ENCODE data around the gene CC2D1B. TPM values are rescaled to one million over a fixed set of nuclear protein-coding genes. Genes with fewer than 3 reads are reported as not detected.

The CC2D1B gene
- total RNA-seq, 1 experiment from 2014 or later: 20.1 TPM

- Histone ChIP-seq H3K36me3 (ENCODE audit: insufficient read depth, low read length) (peaks cover 8% of the 10 kb centered on the region; the same call in 1 of the 2 replicates), H3K27ac (ENCODE audit: low read length) (no peak overlapping the region), H3K4me2 (ENCODE audit: low read depth, low read length, poor library complexity, severe bottlenecking) (no peak overlapping the region), H3K27me3 (ENCODE audit: low read length) (no peaks in the 10 kb centered on the region), H2AFZ (ENCODE audit: low read length) (no peak overlapping the region), H3K9me3 (ENCODE audit: low read length) (no peaks in the 10 kb centered on the region), H3K79me2 (ENCODE audit: low read length) (no peaks in the 10 kb centered on the region), H3K4me1 (ENCODE audit: low read length) (no peaks in the 10 kb centered on the region), H3K4me3 (ENCODE audit: low read length) (no peak overlapping the region), H4K20me1 (ENCODE audit: insufficient read depth, low read depth, low read length) (no peaks in the 10 kb centered on the region), H3K9ac (ENCODE audit: low read length) (no peak overlapping the region), H3K9me2 (replicated peaks; ENCODE audit: insufficient read depth, low read length) (no peaks in the 10 kb centered on the region)
- DNase-seq: no peak
These were observed 9.1 kb downstream of the CC2D1B start for GRCh38 chr1:52356818-52357355.

- H3K4me3 ChIP-seq (ENCODE audit: low read length): no peak overlapping the region
- no peak overlapping the region for H2AFZ ChIP-seq (ENCODE audit: low read length)
- no peaks in the 10 kb centered on the region for H4K20me1 ChIP-seq (ENCODE audit: insufficient read depth, low read depth, low read length)
- no peaks in the 10 kb centered on the region for H3K9me3 ChIP-seq (ENCODE audit: low read length)
- H3K9ac ChIP-seq (ENCODE audit: low read length): no peak overlapping the region
- no peaks in the 10 kb centered on the region for H3K9me2 ChIP-seq (replicated peaks; ENCODE audit: insufficient read depth, low read length)
- no peaks in the 10 kb centered on the region for H3K4me1 ChIP-seq (ENCODE audit: low read length)
- DNase-seq: no peak
- H3K36me3 ChIP-seq (ENCODE audit: insufficient read depth, low read length): peaks cover 8% of the 10 kb centered on the region; the same call in 1 of the 2 replicates
- H3K79me2 ChIP-seq (ENCODE audit: low read length): no peaks in the 10 kb centered on the region
- H3K4me2 ChIP-seq (ENCODE audit: low read depth, low read length, poor library complexity, severe bottlenecking): no peak overlapping the region
- H3K27ac ChIP-seq (ENCODE audit: low read length): no peak overlapping the region
- no peaks in the 10 kb centered on the region for H3K27me3 ChIP-seq (ENCODE audit: low read length)
These were observed 10.0 kb downstream of the CC2D1B start for GRCh38 chr1:52355847-52356505.

- Histone ChIP-seq H3K9ac (ENCODE audit: low read length) (no peak overlapping the region), H3K9me3 (ENCODE audit: low read length) (no peaks in the 10 kb centered on the region), H4K20me1 (ENCODE audit: insufficient read depth, low read depth, low read length) (no peaks in the 10 kb centered on the region), H3K4me2 (ENCODE audit: low read depth, low read length, poor library complexity, severe bottlenecking) (no peak overlapping the region), H3K9me2 (replicated peaks; ENCODE audit: insufficient read depth, low read length) (no peaks in the 10 kb centered on the region), H3K27me3 (ENCODE audit: low read length) (no peaks in the 10 kb centered on the region), H3K79me2 (ENCODE audit: low read length) (no peaks in the 10 kb centered on the region), H3K4me1 (ENCODE audit: low read length) (no peaks in the 10 kb centered on the region), H3K27ac (ENCODE audit: low read length) (no peak overlapping the region), H3K36me3 (ENCODE audit: insufficient read depth, low read length) (peaks cover 8% of the 10 kb centered on the region; the same call in 1 of the 2 replicates), H3K4me3 (ENCODE audit: low read length) (no peak overlapping the region), H2AFZ (ENCODE audit: low read length) (no peak overlapping the region)
- DNase-seq: no peak
These were observed 10.6 kb downstream of the CC2D1B start for GRCh38 chr1:52355436-52355835.

GRCh38 chr1:52352690-52353089 is 13.3 kb downstream of the CC2D1B start:
- Histone ChIP-seq H3K36me3 (ENCODE audit: insufficient read depth, low read length) (peaks cover 8% of the 10 kb centered on the region; the same call in 1 of the 2 replicates), H3K4me3 (ENCODE audit: low read length) (no peak overlapping the region)

GRCh38 chr1:52348704-52349300 is 17.2 kb downstream of the CC2D1B start:
- no peak overlapping the region for H2AFZ ChIP-seq (ENCODE audit: low read length)
- H3K4me2 ChIP-seq (ENCODE audit: low read depth, low read length, poor library complexity, severe bottlenecking): no peak overlapping the region
- no peaks in the 10 kb centered on the region for H3K79me2 ChIP-seq (ENCODE audit: low read length)

More at GRCh38 chr1:52352690-52353089, 13.3 kb downstream of the CC2D1B start:
- Histone ChIP-seq H3K79me2 (ENCODE audit: low read length) (no peaks in the 10 kb centered on the region), H3K9me2 (replicated peaks; ENCODE audit: insufficient read depth, low read length) (no peaks in the 10 kb centered on the region), H3K4me2 (ENCODE audit: low read depth, low read length, poor library complexity, severe bottlenecking) (no peak overlapping the region), H3K9ac (ENCODE audit: low read length) (no peak overlapping the region), H2AFZ (ENCODE audit: low read length) (no peak overlapping the region), H4K20me1 (ENCODE audit: insufficient read depth, low read depth, low read length) (no peaks in the 10 kb centered on the region), H3K27me3 (ENCODE audit: low read length) (no peaks in the 10 kb centered on the region), H3K27ac (ENCODE audit: low read length) (no peak overlapping the region), H3K9me3 (ENCODE audit: low read length) (no peaks in the 10 kb centered on the region), H3K4me1 (ENCODE audit: low read length) (no peaks in the 10 kb centered on the region)
- no peak for DNase-seq

GRCh38 chr1:52346653-52347052 is 19.4 kb downstream of the CC2D1B start:
- Histone ChIP-seq H3K27me3 (ENCODE audit: low read length) (no peaks in the 10 kb centered on the region), H3K9me3 (ENCODE audit: low read length) (no peaks in the 10 kb centered on the region), H3K4me1 (ENCODE audit: low read length) (no peaks in the 10 kb centered on the region), H3K9me2 (replicated peaks; ENCODE audit: insufficient read depth, low read length) (no peaks in the 10 kb centered on the region), H4K20me1 (ENCODE audit: insufficient read depth, low read depth, low read length) (no peaks in the 10 kb centered on the region), H3K4me2 (ENCODE audit: low read depth, low read length, poor library complexity, severe bottlenecking) (no peak overlapping the region), H3K27ac (ENCODE audit: low read length) (no peak overlapping the region), H3K79me2 (ENCODE audit: low read length) (no peaks in the 10 kb centered on the region), H3K4me3 (ENCODE audit: low read length) (no peak overlapping the region), H3K36me3 (ENCODE audit: insufficient read depth, low read length) (no peaks in the 10 kb centered on the region), H3K9ac (ENCODE audit: low read length) (no peak overlapping the region), H2AFZ (ENCODE audit: low read length) (no peak overlapping the region)
- no peak for DNase-seq

More at GRCh38 chr1:52348704-52349300, 17.2 kb downstream of the CC2D1B start:
- Histone ChIP-seq H4K20me1 (ENCODE audit: insufficient read depth, low read depth, low read length) (no peaks in the 10 kb centered on the region), H3K27me3 (ENCODE audit: low read length) (no peaks in the 10 kb centered on the region), H3K9ac (ENCODE audit: low read length) (no peak overlapping the region), H3K9me2 (replicated peaks; ENCODE audit: insufficient read depth, low read length) (no peaks in the 10 kb centered on the region), H3K27ac (ENCODE audit: low read length) (no peak overlapping the region), H3K36me3 (ENCODE audit: insufficient read depth, low read length) (peaks cover 4% of the 10 kb centered on the region; the same call in 1 of the 2 replicates), H3K4me1 (ENCODE audit: low read length) (no peaks in the 10 kb centered on the region), H3K4me3 (ENCODE audit: low read length) (no peak overlapping the region), H3K9me3 (ENCODE audit: low read length) (no peaks in the 10 kb centered on the region)
- no peak for DNase-seq

- H4K20me1 ChIP-seq (ENCODE audit: insufficient read depth, low read depth, low read length): no peaks in the 10 kb centered on the region
- H3K9me3 ChIP-seq (ENCODE audit: low read length): no peaks in the 10 kb centered on the region
- no peak for DNase-seq
- no peak overlapping the region for H3K4me2 ChIP-seq (ENCODE audit: low read depth, low read length, poor library complexity, severe bottlenecking)
- H3K4me1 ChIP-seq (ENCODE audit: low read length): no peaks in the 10 kb centered on the region
- no peaks in the 10 kb centered on the region for H3K27me3 ChIP-seq (ENCODE audit: low read length)
- no peak overlapping the region for H2AFZ ChIP-seq (ENCODE audit: low read length)
- no peaks in the 10 kb centered on the region for H3K36me3 ChIP-seq (ENCODE audit: insufficient read depth, low read length)
- H3K9ac ChIP-seq (ENCODE audit: low read length): no peak overlapping the region
- no peak overlapping the region for H3K27ac ChIP-seq (ENCODE audit: low read length)
- no peaks in the 10 kb centered on the region for H3K9me2 ChIP-seq (replicated peaks; ENCODE audit: insufficient read depth, low read length)
- no peak overlapping the region for H3K4me3 ChIP-seq (ENCODE audit: low read length)
- no peaks in the 10 kb centered on the region for H3K79me2 ChIP-seq (ENCODE audit: low read length)
These were observed 20.8 kb downstream of the CC2D1B start for GRCh38 chr1:52345252-52345651.

- H3K9ac ChIP-seq (ENCODE audit: low read length): no peak overlapping the region
- no peak overlapping the region for H2AFZ ChIP-seq (ENCODE audit: low read length)
- H3K4me3 ChIP-seq (ENCODE audit: low read length): no peak overlapping the region
- no peaks in the 10 kb centered on the region for H4K20me1 ChIP-seq (ENCODE audit: insufficient read depth, low read depth, low read length)
- H3K4me2 ChIP-seq (ENCODE audit: low read depth, low read length, poor library complexity, severe bottlenecking): no peak overlapping the region
- no peaks in the 10 kb centered on the region for H3K9me2 ChIP-seq (replicated peaks; ENCODE audit: insufficient read depth, low read length)
- H3K79me2 ChIP-seq (ENCODE audit: low read length): no peaks in the 10 kb centered on the region
- no peaks in the 10 kb centered on the region for H3K4me1 ChIP-seq (ENCODE audit: low read length)
- no peak overlapping the region for H3K27ac ChIP-seq (ENCODE audit: low read length)
- no peaks in the 10 kb centered on the region for H3K27me3 ChIP-seq (ENCODE audit: low read length)
- H3K36me3 ChIP-seq (ENCODE audit: insufficient read depth, low read length): no peaks in the 10 kb centered on the region
- DNase-seq: no peak
- H3K9me3 ChIP-seq (ENCODE audit: low read length): no peaks in the 10 kb centered on the region
These were observed 22.0 kb downstream of the CC2D1B start for GRCh38 chr1:52343979-52344378.

Measured in Karpas-422 (cell line).